SK-N-SH treated with all-trans-retinoic acid at 6 μM for 48 hours (cell line): Measurements from ENCODE around the gene JPT2.

Experiments
- ATAC-seq: fragments of 200-7000 bp; cut with Tn5 transposase; 3 replicates; pipeline ENCODE4 v1.9.1; 2020; ENCODE audit warnings: mild to moderate bottlenecking, moderate library complexity
- ARNTL ChIP-seq: fragments of 450-650 bp; formaldehyde crosslinking; IDR thresholded peaks from 2 replicates; pipeline ENCODE4 v1.5.0; 2020; ENCODE audit warnings: low read depth, mild to moderate bottlenecking, moderate library complexity, borderline replicate concordance
- BACH2 ChIP-seq: fragments of 250-450 bp; sonication (Bioruptor Pico); IDR thresholded peaks from 2 replicates; pipeline ENCODE4 v1.9.0; 2021; ENCODE audit warnings: mild to moderate bottlenecking, borderline replicate concordance
- ESRRG ChIP-seq: fragments of 250-450 bp; sonication (Bioruptor Pico); IDR thresholded peaks from 2 replicates; pipeline ENCODE4 v1.6.1; 2021; ENCODE audit warnings: mild to moderate bottlenecking
- GLIS3 ChIP-seq: fragments of 250-450 bp; sonication (Bioruptor Pico); IDR thresholded peaks from 2 replicates; pipeline ENCODE4 v1.5.0; 2020; ENCODE audit warnings: mild to moderate bottlenecking, moderate library complexity
- ISL1 ChIP-seq: fragments of 250-450 bp; sonication (Bioruptor Pico); IDR thresholded peaks from 2 replicates; pipeline ENCODE4 v2.1.2; 2022; ENCODE audit warnings: mild to moderate bottlenecking, moderate library complexity
- OSR1 ChIP-seq: fragments of 250-450 bp; sonication (Bioruptor Pico); IDR thresholded peaks from 2 replicates; pipeline ENCODE4 v1.8.0; 2022; ENCODE audit warnings: moderate library complexity, mild to moderate bottlenecking, inconsistent platforms
- PPARA ChIP-seq: fragments of 250-450 bp; sonication (Bioruptor Pico); IDR thresholded peaks from 2 replicates; pipeline ENCODE4 v1.5.0; 2020; ENCODE audit warnings: mild to moderate bottlenecking, borderline replicate concordance
- SNAI2 ChIP-seq: fragments of 250-450 bp; sonication (Bioruptor Pico); IDR thresholded peaks from 2 replicates; pipeline ENCODE4 v1.5.0; 2020; ENCODE audit warnings: mild to moderate bottlenecking, moderate library complexity
- TCF4 ChIP-seq: fragments of 250-450 bp; sonication (Bioruptor Pico); IDR thresholded peaks from 2 replicates; pipeline ENCODE4 v1.8.0; 2021; ENCODE audit warnings: mild to moderate bottlenecking, moderate library complexity, borderline replicate concordance
- TOX ChIP-seq: fragments of 250-450 bp; sonication (Bioruptor Pico); IDR thresholded peaks from 2 replicates; pipeline ENCODE4 v1.8.0; 2021; ENCODE audit warnings: mild to moderate bottlenecking, moderate library complexity, borderline replicate concordance
- ZC3H10 ChIP-seq: fragments of 250-450 bp; sonication (Bioruptor Pico); IDR thresholded peaks from 2 replicates; pipeline ENCODE4 v1.5.1; 2021; ENCODE audit warnings: mild to moderate bottlenecking, moderate library complexity
- ZFP3 ChIP-seq: fragments of 250-450 bp; sonication (Bioruptor Pico); IDR thresholded peaks from 2 replicates; pipeline ENCODE4 v1.5.0; 2020; ENCODE audit warnings: mild to moderate bottlenecking, moderate library complexity
- ZFP30 ChIP-seq: fragments of 450-650 bp; formaldehyde crosslinking; IDR thresholded peaks from 2 replicates; pipeline ENCODE4 v1.5.0; 2022; ENCODE audit warnings: mild to moderate bottlenecking, moderate library complexity
- ZNF565 ChIP-seq: fragments of 450-650 bp; formaldehyde crosslinking; conservative IDR thresholded peaks from 2 replicates; pipeline ENCODE4 v1.5.0; 2020; ENCODE audit warnings: low read depth, mild to moderate bottlenecking, moderate library complexity
- ZNF70 ChIP-seq: fragments of 450-650 bp; formaldehyde crosslinking; IDR thresholded peaks from 2 replicates; pipeline ENCODE4 v1.5.0; 2020; ENCODE audit warnings: mild to moderate bottlenecking, moderate library complexity
- ZNF8 ChIP-seq: fragments of 450-650 bp; formaldehyde crosslinking; IDR thresholded peaks from 2 replicates; pipeline ENCODE4 v1.5.0; 2020; ENCODE audit warnings: mild to moderate bottlenecking, moderate library complexity
- TF ChIP-seq, protein P1 (sequence below): fragments of 250-450 bp; sonication (Bioruptor Pico); IDR thresholded peaks from 2 replicates; pipeline ENCODE4 v1.5.1; 2021; ENCODE audit warnings: mild to moderate bottlenecking, moderate library complexity
- TF ChIP-seq, protein P2 (sequence below): fragments of 250-450 bp; sonication (Bioruptor Pico); IDR thresholded peaks from 2 replicates; pipeline ENCODE4 v1.8.0; 2021; ENCODE audit warnings: low read depth, mild to moderate bottlenecking, moderate library complexity, borderline replicate concordance
- TF ChIP-seq, protein P3 (sequence below): fragments of 250-450 bp; sonication (Bioruptor Pico); IDR thresholded peaks from 2 replicates; pipeline ENCODE4 v1.5.1; 2020; ENCODE audit warnings: low read depth, mild to moderate bottlenecking, moderate library complexity
- TF ChIP-seq, protein P4 (sequence below): fragments of 250-450 bp; sonication (Bioruptor Pico); IDR thresholded peaks from 2 replicates; pipeline ENCODE4 v1.8.0; 2020; ENCODE audit warnings: mild to moderate bottlenecking, moderate library complexity, borderline replicate concordance
- TF ChIP-seq, protein P5 (sequence below): fragments of 250-450 bp; sonication (Bioruptor Pico); IDR thresholded peaks from 2 replicates; pipeline ENCODE4 v1.5.0; 2020; ENCODE audit warnings: mild to moderate bottlenecking, moderate library complexity

JPT2 gene

DNA sequence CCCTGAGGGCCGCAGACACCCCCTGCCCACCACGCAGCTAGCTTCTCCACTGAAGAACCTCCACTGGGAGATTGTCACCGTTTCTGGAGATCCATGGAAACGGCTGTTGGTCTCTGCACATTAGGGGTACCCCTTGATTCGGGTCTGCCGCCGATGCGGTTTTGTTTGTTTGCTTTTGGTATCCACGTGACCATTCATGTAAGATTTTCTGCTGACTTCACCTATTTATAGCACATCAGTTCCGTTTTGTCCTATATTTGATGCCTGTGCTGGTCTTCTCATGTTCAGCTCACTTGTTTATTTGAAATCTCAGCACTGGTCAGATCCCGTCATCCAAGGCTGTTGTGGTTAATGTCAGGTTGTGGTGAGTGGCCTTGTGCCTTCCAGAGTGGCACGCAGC, 44.8 kb upstream of the JPT2 start:
- TF ChIP-seq ZFP30 (CRISPR knock-in tag) (no peak), ESRRG (CRISPR knock-in tag) (no peak), BACH2 (CRISPR knock-in tag) (no peak), ZFP3 (CRISPR knock-in tag) (no peak), ARNTL (CRISPR knock-in tag) (no peak), ZNF8 (CRISPR knock-in tag) (no peak), ZNF565 (CRISPR knock-in tag) (no peak), OSR1 (CRISPR knock-in tag) (no peak), SNAI2 (CRISPR knock-in tag) (no peak), ZNF70 (CRISPR knock-in tag) (no peak), GLIS3 (CRISPR knock-in tag) (no peak), TCF4 (CRISPR knock-in tag) (no peak)
- TF ChIP-seq, protein P1, sequence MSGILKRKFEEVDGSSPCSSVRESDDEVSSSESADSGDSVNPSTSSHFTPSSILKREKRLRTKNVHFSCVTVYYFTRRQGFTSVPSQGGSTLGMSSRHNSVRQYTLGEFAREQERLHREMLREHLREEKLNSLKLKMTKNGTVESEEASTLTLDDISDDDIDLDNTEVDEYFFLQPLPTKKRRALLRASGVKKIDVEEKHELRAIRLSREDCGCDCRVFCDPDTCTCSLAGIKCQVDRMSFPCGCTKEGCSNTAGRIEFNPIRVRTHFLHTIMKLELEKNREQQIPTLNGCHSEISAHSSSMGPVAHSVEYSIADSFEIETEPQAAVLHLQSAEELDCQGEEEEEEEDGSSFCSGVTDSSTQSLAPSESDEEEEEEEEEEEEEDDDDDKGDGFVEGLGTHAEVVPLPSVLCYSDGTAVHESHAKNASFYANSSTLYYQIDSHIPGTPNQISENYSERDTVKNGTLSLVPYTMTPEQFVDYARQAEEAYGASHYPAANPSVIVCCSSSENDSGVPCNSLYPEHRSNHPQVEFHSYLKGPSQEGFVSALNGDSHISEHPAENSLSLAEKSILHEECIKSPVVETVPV (CRISPR knock-in tag): no peak
- TF ChIP-seq, protein P2, sequence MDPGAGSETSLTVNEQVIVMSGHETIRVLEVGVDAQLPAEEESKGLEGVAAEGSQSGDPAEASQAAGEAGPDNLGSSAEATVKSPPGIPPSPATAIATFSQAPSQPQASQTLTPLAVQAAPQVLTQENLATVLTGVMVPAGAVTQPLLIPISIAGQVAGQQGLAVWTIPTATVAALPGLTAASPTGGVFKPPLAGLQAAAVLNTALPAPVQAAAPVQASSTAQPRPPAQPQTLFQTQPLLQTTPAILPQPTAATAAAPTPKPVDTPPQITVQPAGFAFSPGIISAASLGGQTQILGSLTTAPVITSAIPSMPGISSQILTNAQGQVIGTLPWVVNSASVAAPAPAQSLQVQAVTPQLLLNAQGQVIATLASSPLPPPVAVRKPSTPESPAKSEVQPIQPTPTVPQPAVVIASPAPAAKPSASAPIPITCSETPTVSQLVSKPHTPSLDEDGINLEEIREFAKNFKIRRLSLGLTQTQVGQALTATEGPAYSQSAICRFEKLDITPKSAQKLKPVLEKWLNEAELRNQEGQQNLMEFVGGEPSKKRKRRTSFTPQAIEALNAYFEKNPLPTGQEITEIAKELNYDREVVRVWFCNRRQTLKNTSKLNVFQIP (CRISPR knock-in tag): no peak
- no peak for ATAC-seq

DNA sequence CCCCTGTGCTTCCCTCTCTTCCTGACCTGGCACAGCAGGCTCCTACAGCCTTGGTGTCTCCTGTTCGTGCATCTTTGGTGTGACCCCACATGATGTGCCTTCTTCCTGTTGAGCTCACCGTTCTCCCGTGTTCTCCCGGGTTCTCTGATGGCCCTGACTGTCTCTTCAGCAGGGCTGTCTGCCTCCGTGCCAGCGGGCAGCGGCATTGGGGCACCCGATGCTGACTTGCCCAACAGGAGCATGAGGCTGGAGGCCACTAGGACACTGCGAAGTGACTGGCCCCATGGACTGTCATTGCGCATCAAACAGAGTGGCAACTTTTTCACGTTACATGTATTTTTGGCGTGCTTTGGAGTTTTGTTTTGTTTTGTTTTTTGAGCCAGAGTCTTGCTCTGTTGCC, 43.5 kb upstream of the JPT2 start:
- ATAC-seq: no peak
- TF ChIP-seq TOX (CRISPR knock-in tag): no peak
- no peak for TF ChIP-seq ZC3H10 (CRISPR knock-in tag)
- TF ChIP-seq, protein P3, sequence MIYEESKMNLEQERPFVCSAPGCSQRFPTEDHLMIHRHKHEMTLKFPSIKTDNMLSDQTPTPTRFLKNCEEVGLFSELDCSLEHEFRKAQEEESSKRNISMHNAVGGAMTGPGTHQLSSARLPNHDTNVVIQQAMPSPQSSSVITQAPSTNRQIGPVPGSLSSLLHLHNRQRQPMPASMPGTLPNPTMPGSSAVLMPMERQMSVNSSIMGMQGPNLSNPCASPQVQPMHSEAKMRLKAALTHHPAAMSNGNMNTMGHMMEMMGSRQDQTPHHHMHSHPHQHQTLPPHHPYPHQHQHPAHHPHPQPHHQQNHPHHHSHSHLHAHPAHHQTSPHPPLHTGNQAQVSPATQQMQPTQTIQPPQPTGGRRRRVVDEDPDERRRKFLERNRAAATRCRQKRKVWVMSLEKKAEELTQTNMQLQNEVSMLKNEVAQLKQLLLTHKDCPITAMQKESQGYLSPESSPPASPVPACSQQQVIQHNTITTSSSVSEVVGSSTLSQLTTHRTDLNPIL (CRISPR knock-in tag): no peak
- no peak for TF ChIP-seq ZFP3 (CRISPR knock-in tag)
- no peak for TF ChIP-seq ZFP30 (CRISPR knock-in tag)
- no peak for TF ChIP-seq ESRRG (CRISPR knock-in tag)
- TF ChIP-seq ISL1 (CRISPR knock-in tag): no peak
- no peak for TF ChIP-seq PPARA (CRISPR knock-in tag)
- TF ChIP-seq ZNF70 (CRISPR knock-in tag): no peak
- no peak for TF ChIP-seq ZNF8 (CRISPR knock-in tag)
- TF ChIP-seq, protein P1 (CRISPR knock-in tag): no peak
- no peak for TF ChIP-seq GLIS3 (CRISPR knock-in tag)
- TF ChIP-seq, protein P4, sequence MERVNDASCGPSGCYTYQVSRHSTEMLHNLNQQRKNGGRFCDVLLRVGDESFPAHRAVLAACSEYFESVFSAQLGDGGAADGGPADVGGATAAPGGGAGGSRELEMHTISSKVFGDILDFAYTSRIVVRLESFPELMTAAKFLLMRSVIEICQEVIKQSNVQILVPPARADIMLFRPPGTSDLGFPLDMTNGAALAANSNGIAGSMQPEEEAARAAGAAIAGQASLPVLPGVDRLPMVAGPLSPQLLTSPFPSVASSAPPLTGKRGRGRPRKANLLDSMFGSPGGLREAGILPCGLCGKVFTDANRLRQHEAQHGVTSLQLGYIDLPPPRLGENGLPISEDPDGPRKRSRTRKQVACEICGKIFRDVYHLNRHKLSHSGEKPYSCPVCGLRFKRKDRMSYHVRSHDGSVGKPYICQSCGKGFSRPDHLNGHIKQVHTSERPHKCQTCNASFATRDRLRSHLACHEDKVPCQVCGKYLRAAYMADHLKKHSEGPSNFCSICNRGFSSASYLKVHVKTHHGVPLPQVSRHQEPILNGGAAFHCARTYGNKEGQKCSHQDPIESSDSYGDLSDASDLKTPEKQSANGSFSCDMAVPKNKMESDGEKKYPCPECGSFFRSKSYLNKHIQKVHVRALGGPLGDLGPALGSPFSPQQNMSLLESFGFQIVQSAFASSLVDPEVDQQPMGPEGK (CRISPR knock-in tag): no peak
- TF ChIP-seq, protein P5, sequence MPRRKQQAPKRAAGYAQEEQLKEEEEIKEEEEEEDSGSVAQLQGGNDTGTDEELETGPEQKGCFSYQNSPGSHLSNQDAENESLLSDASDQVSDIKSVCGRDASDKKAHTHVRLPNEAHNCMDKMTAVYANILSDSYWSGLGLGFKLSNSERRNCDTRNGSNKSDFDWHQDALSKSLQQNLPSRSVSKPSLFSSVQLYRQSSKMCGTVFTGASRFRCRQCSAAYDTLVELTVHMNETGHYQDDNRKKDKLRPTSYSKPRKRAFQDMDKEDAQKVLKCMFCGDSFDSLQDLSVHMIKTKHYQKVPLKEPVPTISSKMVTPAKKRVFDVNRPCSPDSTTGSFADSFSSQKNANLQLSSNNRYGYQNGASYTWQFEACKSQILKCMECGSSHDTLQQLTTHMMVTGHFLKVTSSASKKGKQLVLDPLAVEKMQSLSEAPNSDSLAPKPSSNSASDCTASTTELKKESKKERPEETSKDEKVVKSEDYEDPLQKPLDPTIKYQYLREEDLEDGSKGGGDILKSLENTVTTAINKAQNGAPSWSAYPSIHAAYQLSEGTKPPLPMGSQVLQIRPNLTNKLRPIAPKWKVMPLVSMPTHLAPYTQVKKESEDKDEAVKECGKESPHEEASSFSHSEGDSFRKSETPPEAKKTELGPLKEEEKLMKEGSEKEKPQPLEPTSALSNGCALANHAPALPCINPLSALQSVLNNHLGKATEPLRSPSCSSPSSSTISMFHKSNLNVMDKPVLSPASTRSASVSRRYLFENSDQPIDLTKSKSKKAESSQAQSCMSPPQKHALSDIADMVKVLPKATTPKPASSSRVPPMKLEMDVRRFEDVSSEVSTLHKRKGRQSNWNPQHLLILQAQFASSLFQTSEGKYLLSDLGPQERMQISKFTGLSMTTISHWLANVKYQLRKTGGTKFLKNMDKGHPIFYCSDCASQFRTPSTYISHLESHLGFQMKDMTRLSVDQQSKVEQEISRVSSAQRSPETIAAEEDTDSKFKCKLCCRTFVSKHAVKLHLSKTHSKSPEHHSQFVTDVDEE (CRISPR knock-in tag): no peak
- TF ChIP-seq ZNF565 (CRISPR knock-in tag): no peak
- TF ChIP-seq BACH2 (CRISPR knock-in tag): no peak
- TF ChIP-seq TCF4 (CRISPR knock-in tag): no peak
- TF ChIP-seq ARNTL (CRISPR knock-in tag): no peak
- TF ChIP-seq SNAI2 (CRISPR knock-in tag): no peak
